OCI-LY7 (cell line): ENCODE measurements around the gene KYAT1. TPM values are rescaled to one million over a fixed set of nuclear protein-coding genes. Genes with fewer than 3 reads are reported as not detected.

ENCODE experiments used
- BruUV-seq: library from RNA; stranded (reverse); fragments of 400-500 nt; replicated peaks from 2 replicates; lab custom pipeline; 2021; lab: Mats Ljungman, UMichigan
- CTCF ChIA-PET: fragments of 300-600 bp; sonication (Branson Sonifier 250); formaldehyde crosslinking; loops from one replicate; lab custom pipeline; 2022; ENCODE audit warnings: antibody characterized with exemption; ENCODE audit not compliant: unreplicated experiment; lab: Charles Lee
- POLR2A ChIA-PET: fragments of 300-600 bp; sonication (Branson Sonifier 250); formaldehyde crosslinking; loops from one replicate; lab custom pipeline; 2022; ENCODE audit warnings: antibody characterized with exemption; lab: Charles Lee
- DNase-seq: peaks from one replicate; pipeline ENCODE4 v3.0.0-alpha.2; 2015; ENCODE audit warnings: low spot score
- H2AFZ ChIP-seq: fragments of 200-600 bp; sonication (generic), shearing (Covaris generic); 2 replicates; pipeline ENCODE4 v1.6.1; 2014; ENCODE audit warnings: mild to moderate bottlenecking, antibody characterized with exemption, low read length, moderate library complexity
- H3K27ac ChIP-seq: fragments of 200-600 bp; sonication (generic); 2 replicates; pipeline ENCODE4 v1.5.1; 2014; ENCODE audit warnings: mixed run types, low read depth, mild to moderate bottlenecking, moderate library complexity, low read length, inconsistent platforms; ENCODE audit not compliant: poor library complexity, severe bottlenecking
- H3K36me3 ChIP-seq: fragments of 200-600 bp; sonication (generic); 2 replicates; pipeline ENCODE4 v1.6.1; 2014; ENCODE audit warnings: mild to moderate bottlenecking, antibody characterized with exemption, low read length, moderate library complexity, mixed read lengths; ENCODE audit not compliant: insufficient read depth
- H3K4me1 ChIP-seq: fragments of 200-600 bp; sonication (generic); 2 replicates; pipeline ENCODE4 v1.5.1; 2014; ENCODE audit warnings: mild to moderate bottlenecking, low read length; ENCODE audit not compliant: insufficient read depth, poor library complexity, severe bottlenecking
- H3K4me2 ChIP-seq: fragments of 200-600 bp; sonication (generic); 2 replicates; pipeline ENCODE4 v1.6.1; 2014; ENCODE audit warnings: mild to moderate bottlenecking, low read length
- H3K4me3 ChIP-seq: fragments of 200-600 bp; sonication (generic); 2 replicates; pipeline ENCODE4 v1.5.1; 2014; ENCODE audit warnings: mild to moderate bottlenecking, low read depth, low read length; ENCODE audit not compliant: poor library complexity, severe bottlenecking
- H3K79me2 ChIP-seq: fragments of 200-600 bp; sonication (generic); 2 replicates; pipeline ENCODE4 v1.6.1; 2016; ENCODE audit warnings: low read depth, mild to moderate bottlenecking, low read length, moderate library complexity, mixed read lengths; ENCODE audit not compliant: insufficient read depth
- H3K9me2 ChIP-seq: fragments of 200-600 bp; sonication (generic); 2 replicates; pipeline ENCODE4 v1.6.1; 2016; ENCODE audit warnings: mild to moderate bottlenecking, low read length, mixed read lengths; ENCODE audit not compliant: insufficient read depth
- H3K9me3 ChIP-seq: fragments of 200-600 bp; sonication (generic); 2 replicates; pipeline ENCODE4 v1.6.1; 2014; ENCODE audit warnings: mild to moderate bottlenecking, mixed run types, low read length, mixed read lengths
- H4K20me1 ChIP-seq: fragments of 200-600 bp; sonication (generic); 2 replicates; pipeline ENCODE4 v1.6.1; 2014; ENCODE audit warnings: mild to moderate bottlenecking, antibody characterized with exemption, low read length, moderate library complexity, mixed read lengths; ENCODE audit not compliant: insufficient read depth
- EZH2phosphoT487 ChIP-seq: fragments of 200-600 bp; sonication (generic); IDR thresholded peaks from 2 replicates; pipeline ENCODE4 v1.6.1; 2018; ENCODE audit warnings: low read depth, borderline replicate concordance, mild to moderate bottlenecking, mixed run types, antibody characterized with exemption, low read length, moderate library complexity, mixed read lengths
- intact Hi-C: fragments of 100-400 bp; cut with micrococcal nuclease; formaldehyde crosslinking; loops from one replicate; pipeline ENCODE4 v1.10.0; 2022; ENCODE audit not compliant: unreplicated experiment
- total RNA-seq, 2 experiments: library from RNA; depleted of rRNA in 1 of 2; stranded (reverse); fragments of >200 nt in 1 of 2; shearing (Covaris generic) in 1 of 2; gene quantifications; 2 replicates each; pipeline ENCODE4 v1.2.3, GENCODE V29; 2014 to 2022
- TF ChIP-seq, protein P1 (sequence below): fragments of 200-600 bp; sonication (generic); conservative IDR thresholded peaks from 2 replicates; pipeline ENCODE4 v1.5.1; 2014; ENCODE audit warnings: mild to moderate bottlenecking, antibody characterized with exemption, low read length, moderate library complexity, mixed read lengths

Gene KYAT1
- total RNA-seq, 2 experiments from 2014 or later = 28.3 to 44.7 TPM

GRCh38 chr9:128819716-128820664, 61.8 kb downstream of the KYAT1 start:
- intact Hi-C loops = loop anchor here (2.0 to 5.0 kb wide), 2 partner anchors 173 to 267 kb away; partner anchors contain the start of gene SPTAN1
- H3K4me3 ChIP-seq = peak overlapping the region; percentile 71
- BruUV-seq = TSS peak; percentile 36

DNA sequence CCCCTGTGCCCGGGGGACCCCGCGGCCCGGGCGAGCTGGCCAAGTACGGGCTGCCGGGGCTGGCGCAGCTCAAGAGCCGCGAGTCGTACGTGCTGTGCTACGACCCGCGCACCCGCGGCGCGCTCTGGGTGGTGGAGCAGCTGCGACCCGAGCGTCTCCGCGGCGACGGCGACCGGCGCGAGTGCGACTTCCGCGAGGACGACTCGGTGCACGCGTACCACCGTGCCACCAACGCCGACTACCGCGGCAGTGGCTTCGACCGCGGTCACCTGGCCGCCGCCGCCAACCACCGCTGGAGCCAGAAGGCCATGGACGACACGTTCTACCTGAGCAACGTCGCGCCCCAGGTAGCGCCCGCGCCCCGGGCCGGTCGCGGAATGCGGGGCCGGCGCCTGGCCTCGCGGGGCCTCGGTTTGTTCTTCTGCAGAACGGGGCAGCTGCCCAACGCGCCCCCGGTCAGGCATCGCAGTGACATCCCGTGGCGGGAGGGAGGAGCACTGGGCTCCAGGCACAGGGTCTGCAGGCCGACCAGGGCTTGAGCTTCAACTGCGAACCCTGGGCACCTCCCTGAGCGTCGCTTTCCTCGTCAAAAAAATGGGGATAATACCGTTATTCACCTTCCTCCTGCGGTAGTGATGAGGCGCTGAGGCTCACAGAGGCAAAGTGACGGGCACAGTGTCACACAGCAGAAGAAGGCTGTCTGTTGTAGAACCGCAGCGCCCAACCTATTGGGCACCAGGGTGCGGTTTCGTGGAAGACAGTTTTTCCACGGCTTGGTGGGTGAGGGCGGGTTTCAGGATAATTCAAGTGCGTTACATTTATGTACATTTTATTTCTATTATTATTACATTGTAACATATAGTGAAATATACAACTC, 62.7 kb downstream of the KYAT1 start:
- peak; percentile 62 for DNase-seq
- ChIA-PET POLR2A (interaction anchor here (0.6 to 2.6 kb wide), 7 partner anchors 9 to 211 kb away, joined by 3 to 24 read pairs (median 3); partner anchors contain the start of genes SPOUT1 and ZDHHC12), CTCF (interaction anchor here (0.6 to 1.2 kb wide), 9 partner anchors 9 to 262 kb away, joined by 3 to 9 read pairs (median 3); partner anchors contain the start of genes DOLPP1, SPOUT1 and TBC1D13)
- H3K9me2 ChIP-seq = no peaks in the 10 kb centered on the region
- peak overlapping the region; percentile 45; the same call in 1 of the 2 replicates for H2AFZ ChIP-seq
- peak overlapping the region; percentile 71 for H3K4me3 ChIP-seq
- H3K4me2 ChIP-seq = peak overlapping the region; percentile 96
- no TSS peak for BruUV-seq
- H3K9me3 ChIP-seq = no peaks in the 10 kb centered on the region
- 0 out of 2 replicates have a peak, but pooled peaks cover 4% of the 10 kb centered on the region for H4K20me1 ChIP-seq
- TF ChIP-seq EZH2phosphoT487 = no peak
- H3K79me2 ChIP-seq = 0 out of 2 replicates have a peak, but pooled peaks cover 5% of the 10 kb centered on the region
- H3K36me3 ChIP-seq = peaks cover 40% of the 10 kb centered on the region
- peaks cover 23% of the 10 kb centered on the region for H3K4me1 ChIP-seq
- H3K27ac ChIP-seq = no peak overlapping the region
- intact Hi-C loops = loop anchor here (1.0 to 5.0 kb wide), 3 partner anchors 95 to 266 kb away; partner anchors contain the start of genes SPTAN1 and ZDHHC12

More at GRCh38 chr9:128819716-128820664, 61.8 kb downstream of the KYAT1 start:
- H3K36me3 ChIP-seq = peaks cover 50% of the 10 kb centered on the region
- H3K4me1 ChIP-seq = peaks cover 23% of the 10 kb centered on the region
- no peak overlapping the region for H3K27ac ChIP-seq
- 0 out of 2 replicates have a peak, but pooled peaks cover 5% of the 10 kb centered on the region for H3K79me2 ChIP-seq
- H2AFZ ChIP-seq = no peak overlapping the region
- H3K4me2 ChIP-seq = peak overlapping the region; percentile 96
- H4K20me1 ChIP-seq = 0 out of 2 replicates have a peak, but pooled peaks cover 4% of the 10 kb centered on the region
- ChIA-PET POLR2A (interaction anchor here (1.0 to 2.6 kb wide), 2 partner anchors 10 to 96 kb away, joined by 3 to 24 read pairs; partner anchors contain the start of genes SPOUT1 and ZDHHC12), CTCF (interaction anchor here (0.6 kb wide), 1 partner anchor 156 kb away, joined by 4 read pairs; no protein-coding TSS in a partner anchor)
- TF ChIP-seq, protein P1, sequence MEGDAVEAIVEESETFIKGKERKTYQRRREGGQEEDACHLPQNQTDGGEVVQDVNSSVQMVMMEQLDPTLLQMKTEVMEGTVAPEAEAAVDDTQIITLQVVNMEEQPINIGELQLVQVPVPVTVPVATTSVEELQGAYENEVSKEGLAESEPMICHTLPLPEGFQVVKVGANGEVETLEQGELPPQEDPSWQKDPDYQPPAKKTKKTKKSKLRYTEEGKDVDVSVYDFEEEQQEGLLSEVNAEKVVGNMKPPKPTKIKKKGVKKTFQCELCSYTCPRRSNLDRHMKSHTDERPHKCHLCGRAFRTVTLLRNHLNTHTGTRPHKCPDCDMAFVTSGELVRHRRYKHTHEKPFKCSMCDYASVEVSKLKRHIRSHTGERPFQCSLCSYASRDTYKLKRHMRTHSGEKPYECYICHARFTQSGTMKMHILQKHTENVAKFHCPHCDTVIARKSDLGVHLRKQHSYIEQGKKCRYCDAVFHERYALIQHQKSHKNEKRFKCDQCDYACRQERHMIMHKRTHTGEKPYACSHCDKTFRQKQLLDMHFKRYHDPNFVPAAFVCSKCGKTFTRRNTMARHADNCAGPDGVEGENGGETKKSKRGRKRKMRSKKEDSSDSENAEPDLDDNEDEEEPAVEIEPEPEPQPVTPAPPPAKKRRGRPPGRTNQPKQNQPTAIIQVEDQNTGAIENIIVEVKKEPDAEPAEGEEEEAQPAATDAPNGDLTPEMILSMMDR = no peak
- TF ChIP-seq EZH2phosphoT487 = no peak
- DNase-seq = no peak
- no peaks in the 10 kb centered on the region for H3K9me2 ChIP-seq
- H3K9me3 ChIP-seq = no peaks in the 10 kb centered on the region
